HG03025 (cell line): Measurements from ENCODE around the gene IL1RL2.

Source experiments
- ATAC-seq: cut with Tn5 transposase; IDR thresholded peaks from one replicate; pipeline ENCODE4 v1.9.1; 2021; ENCODE audit warnings: mild to moderate bottlenecking, moderate library complexity; ENCODE audit not compliant: unreplicated experiment, low FRiP score

Gene IL1RL2

GRCh38 chr2:102155703-102156515 is 30.9 kb upstream of the IL1RL2 start:
- no peak for ATAC-seq

GRCh38 chr2:102158011-102158755 is 28.6 kb upstream of the IL1RL2 start:
- no peak for ATAC-seq

GRCh38 chr2:102159295-102159694 is 27.5 kb upstream of the IL1RL2 start:
- no peak for ATAC-seq

GRCh38 chr2:102166189-102166845 is 20.5 kb upstream of the IL1RL2 start:
- no peak for ATAC-seq

GRCh38 chr2:102168026-102168771 is 18.6 kb upstream of the IL1RL2 start:
- no peak for ATAC-seq

- ATAC-seq = no peak
Observed at GRCh38 chr2:102171946-102172345, 14.9 kb upstream of the IL1RL2 start.

- no peak for ATAC-seq
Observed at GRCh38 chr2:102172745-102173144, 14.1 kb upstream of the IL1RL2 start.

GRCh38 chr2:102176172-102176571 is 10.7 kb upstream of the IL1RL2 start:
- ATAC-seq = no peak

- ATAC-seq = no peak
Observed at GRCh38 chr2:102177814-102178478, 8.9 kb upstream of the IL1RL2 start.

- no peak for ATAC-seq
Observed at GRCh38 chr2:102179061-102179460, 7.8 kb upstream of the IL1RL2 start.

- no peak for ATAC-seq
Observed at GRCh38 chr2:102179788-102180686, 6.8 kb upstream of the IL1RL2 start.

GRCh38 chr2:102180687-102180999 is 6.2 kb upstream of the IL1RL2 start:
- no peak for ATAC-seq

GRCh38 chr2:102181376-102181775 is 5.4 kb upstream of the IL1RL2 start:
- no peak for ATAC-seq

- no peak for ATAC-seq
Observed at GRCh38 chr2:102181919-102182635, 4.7 kb upstream of the IL1RL2 start.

GRCh38 chr2:102184018-102184417 is 2.8 kb upstream of the IL1RL2 start:
- no peak for ATAC-seq

GRCh38 chr2:102184568-102184967 is 2.3 kb upstream of the IL1RL2 start:
- no peak for ATAC-seq

GRCh38 chr2:102185347-102185746 is 1.5 kb upstream of the IL1RL2 start:
- no peak for ATAC-seq

- ATAC-seq = no peak
Observed at GRCh38 chr2:102187496-102188150, 800 bp downstream of the IL1RL2 start.
